Measurements from ENCODE around the gene CRELD2.

- TF ChIP-seq POLR2A (IDR thresholded peaks at IDR 0.05; ENCODE audit: low read length), result no peak
- TF ChIP-seq GATA1 (IDR thresholded peaks at IDR 0.05; ENCODE audit: low read depth, low read length), result no peak
Observed at GRCh38 chr22:49936973-49937757, 18.7 kb downstream of the CRELD2 start.
